HEK293 (cell line): Measurements from ENCODE around the gene CSN1S1.

Experiments
- CTCF ChIA-PET: fragments of 350-600 bp; formaldehyde crosslinking; extraction: SDS; loops from one replicate; lab custom pipeline; 2021; ENCODE audit warnings: antibody characterized with exemption; lab: Yijun Ruan, JAX
- POLR2A ChIA-PET: fragments of 300-600 bp; formaldehyde crosslinking; extraction: SDS; loops from one replicate; lab custom pipeline; 2020; ENCODE audit warnings: antibody characterized with exemption, inconsistent platforms; lab: Yijun Ruan, JAX
- H3K27ac ChIP-seq: fragments of 200-500 bp; sonication (Bioruptor generic); 2 replicates; pipeline ENCODE4 v1.5.1; 2014; ENCODE audit warnings: low read depth, low read length, control low read depth, inconsistent platforms; ENCODE audit errors: extremely low read depth
- H3K36me3 ChIP-seq, 2 experiments: fragments of 200-500 bp in 1 of 2; sonication (Bioruptor generic) in 1 of 2; 1 replicate in 1 of 2; 2 replicates in 1 of 2; pipeline ENCODE4 v1.5.1; 2014 to 2017; ENCODE audit warnings: inconsistent platforms in 2 of 2, low read length in 2 of 2; ENCODE audit not compliant: control insufficient read depth in 2 of 2, insufficient read depth in 1 of 2
- H3K4me1 ChIP-seq: fragments of 200-500 bp; sonication (Bioruptor generic); 2 replicates; pipeline ENCODE4 v1.5.1; 2014; ENCODE audit warnings: mild to moderate bottlenecking, low read length, inconsistent platforms; ENCODE audit not compliant: control insufficient read depth, insufficient read depth
- H3K4me3 ChIP-seq: 2 replicates; pipeline ENCODE4 v1.5.1; 2011; ENCODE audit warnings: low read depth, mild to moderate bottlenecking, control low read depth, low read length, moderate library complexity
- H3K9me3 ChIP-seq: fragments of 200-500 bp; sonication (Bioruptor generic); 2 replicates; pipeline ENCODE4 v1.5.1; 2014; ENCODE audit warnings: low read depth, low read length, inconsistent platforms; ENCODE audit not compliant: control insufficient read depth, insufficient read depth
- AEBP2 ChIP-seq: fragments of 450-650 bp; formaldehyde crosslinking; IDR thresholded peaks from 2 replicates; pipeline ENCODE4 v1.5.1; 2016; ENCODE audit warnings: missing biosample characterization, missing genetic modification characterization, borderline replicate concordance
- FEZF1 ChIP-seq: fragments of 450-650 bp; formaldehyde crosslinking; IDR thresholded peaks from 2 replicates; pipeline ENCODE4 v1.5.1; 2016; ENCODE audit warnings: missing biosample characterization, missing genetic modification characterization
- GFI1B ChIP-seq: fragments of 450-650 bp; formaldehyde crosslinking; IDR thresholded peaks from 2 replicates; pipeline ENCODE4 v1.5.1; 2016; ENCODE audit warnings: missing biosample characterization, missing genetic modification characterization
- GLIS1 ChIP-seq: fragments of 450-650 bp; formaldehyde crosslinking; IDR thresholded peaks from 2 replicates; pipeline ENCODE4 v1.5.1; 2016; ENCODE audit warnings: missing biosample characterization, missing genetic modification characterization
- HOXA7 ChIP-seq: sonication (generic); formaldehyde crosslinking; IDR thresholded peaks from 2 replicates; pipeline ENCODE4 v1.8.1; 2022; ENCODE audit warnings: missing genetic modification reagents, borderline replicate concordance
- MZF1 ChIP-seq: fragments of 450-650 bp; formaldehyde crosslinking; IDR thresholded peaks from 2 replicates; pipeline ENCODE4 v1.5.1; 2017; ENCODE audit warnings: missing biosample characterization, missing genetic modification characterization, borderline replicate concordance
- SP3 ChIP-seq: fragments of 450-650 bp; formaldehyde crosslinking; IDR thresholded peaks from 2 replicates; pipeline ENCODE4 v1.5.1; 2016; ENCODE audit warnings: missing biosample characterization, missing genetic modification characterization
- SP7 ChIP-seq: fragments of 450-650 bp; formaldehyde crosslinking; IDR thresholded peaks from 2 replicates; pipeline ENCODE4 v1.5.1; 2016; ENCODE audit warnings: missing biosample characterization, missing genetic modification characterization
- ZBTB26 ChIP-seq: fragments of 450-650 bp; formaldehyde crosslinking; optimal IDR thresholded peaks from 2 replicates; pipeline ENCODE3; 2016; ENCODE audit warnings: missing biosample characterization, mild to moderate bottlenecking, missing genetic modification characterization
- ZBTB49 ChIP-seq: fragments of 450-650 bp; formaldehyde crosslinking; IDR thresholded peaks from 2 replicates; pipeline ENCODE4 v1.5.1; 2016; ENCODE audit warnings: missing biosample characterization, missing genetic modification characterization, low read depth
- ZEB2 ChIP-seq: fragments of 450-650 bp; formaldehyde crosslinking; IDR thresholded peaks from 2 replicates; pipeline ENCODE4 v1.5.1; 2016; ENCODE audit warnings: missing biosample characterization, missing genetic modification characterization
- ZNF174 ChIP-seq: fragments of 450-650 bp; formaldehyde crosslinking; IDR thresholded peaks from 2 replicates; pipeline ENCODE4 v1.5.0; 2017; ENCODE audit warnings: missing biosample characterization, mild to moderate bottlenecking, missing genetic modification characterization
- ZNF19 ChIP-seq: fragments of 450-650 bp; formaldehyde crosslinking; IDR thresholded peaks from 2 replicates; pipeline ENCODE4; 2016; ENCODE audit warnings: missing biosample characterization, missing genetic modification characterization, low read depth
- ZNF223 ChIP-seq: fragments of 450-650 bp; formaldehyde crosslinking; IDR thresholded peaks from 2 replicates; pipeline ENCODE4 v1.5.1; 2016; ENCODE audit warnings: missing biosample characterization, missing genetic modification characterization
- ZNF266 ChIP-seq: fragments of 450-650 bp; formaldehyde crosslinking; IDR thresholded peaks from 2 replicates; pipeline ENCODE4 v1.5.1; 2016; ENCODE audit warnings: missing biosample characterization, missing genetic modification characterization, low read depth
- ZNF391 ChIP-seq: fragments of 450-650 bp; formaldehyde crosslinking; IDR thresholded peaks from 2 replicates; pipeline ENCODE4 v1.5.1; 2016; ENCODE audit warnings: low read depth, missing biosample characterization, missing genetic modification characterization, borderline replicate concordance
- ZNF394 ChIP-seq: fragments of 450-650 bp; formaldehyde crosslinking; IDR thresholded peaks from 2 replicates; pipeline ENCODE4 v1.5.1; 2016; ENCODE audit warnings: missing biosample characterization, missing genetic modification characterization, mild to moderate bottlenecking, moderate library complexity, borderline replicate concordance
- ZNF423 ChIP-seq: fragments of 450-650 bp; formaldehyde crosslinking; IDR thresholded peaks from 2 replicates; pipeline ENCODE4 v1.5.1; 2016; ENCODE audit warnings: missing biosample characterization, missing genetic modification characterization
- ZNF530 ChIP-seq: fragments of 450-650 bp; formaldehyde crosslinking; IDR thresholded peaks from 2 replicates; pipeline ENCODE4 v1.5.1; 2016; ENCODE audit warnings: low read depth, missing biosample characterization, missing genetic modification characterization
- ZNF555 ChIP-seq: fragments of 450-650 bp; formaldehyde crosslinking; conservative IDR thresholded peaks from 2 replicates; pipeline ENCODE4 v1.5.1; 2017; ENCODE audit warnings: missing biosample characterization, mild to moderate bottlenecking, missing genetic modification characterization, inconsistent platforms
- ZNF623 ChIP-seq: fragments of 450-650 bp; formaldehyde crosslinking; IDR thresholded peaks from 2 replicates; pipeline ENCODE4 v1.5.1; 2016; ENCODE audit warnings: missing biosample characterization, missing genetic modification characterization
- ZNF654 ChIP-seq: fragments of 450-650 bp; formaldehyde crosslinking; IDR thresholded peaks from 2 replicates; pipeline ENCODE4 v1.5.1; 2016; ENCODE audit warnings: low read depth, missing biosample characterization, missing genetic modification characterization
- ZNF658 ChIP-seq: fragments of 450-650 bp; formaldehyde crosslinking; IDR thresholded peaks from 2 replicates; pipeline ENCODE4; 2016; ENCODE audit warnings: missing biosample characterization, missing genetic modification characterization
- ZNF692 ChIP-seq: fragments of 450-650 bp; formaldehyde crosslinking; IDR thresholded peaks from 2 replicates; pipeline ENCODE4 v1.5.1; 2016; ENCODE audit warnings: missing biosample characterization, missing genetic modification characterization

CSN1S1 gene

GRCh38 chr4:69909195-69909594, 21.7 kb upstream of the CSN1S1 start:
- POLR2A ChIA-PET, result no interaction called here
- CTCF ChIA-PET, result no interaction called here
- TF ChIP-seq SP3 (no peak), GFI1B (tag by site-specific recombination) (no peak), ZNF266 (no peak), ZNF654 (tag by site-specific recombination) (no peak), ZEB2 (tag by site-specific recombination) (no peak), ZNF658 (tag by site-specific recombination) (no peak), AEBP2 (tag by site-specific recombination) (no peak)
- no peak overlapping the region for H3K27ac ChIP-seq
- H3K4me1 ChIP-seq, result no peaks in the 10 kb centered on the region
- no peak overlapping the region for H3K4me3 ChIP-seq
- H3K9me3 ChIP-seq, result no peaks in the 10 kb centered on the region
- no peaks in the 10 kb centered on the region for H3K36me3 ChIP-seq

DNA sequence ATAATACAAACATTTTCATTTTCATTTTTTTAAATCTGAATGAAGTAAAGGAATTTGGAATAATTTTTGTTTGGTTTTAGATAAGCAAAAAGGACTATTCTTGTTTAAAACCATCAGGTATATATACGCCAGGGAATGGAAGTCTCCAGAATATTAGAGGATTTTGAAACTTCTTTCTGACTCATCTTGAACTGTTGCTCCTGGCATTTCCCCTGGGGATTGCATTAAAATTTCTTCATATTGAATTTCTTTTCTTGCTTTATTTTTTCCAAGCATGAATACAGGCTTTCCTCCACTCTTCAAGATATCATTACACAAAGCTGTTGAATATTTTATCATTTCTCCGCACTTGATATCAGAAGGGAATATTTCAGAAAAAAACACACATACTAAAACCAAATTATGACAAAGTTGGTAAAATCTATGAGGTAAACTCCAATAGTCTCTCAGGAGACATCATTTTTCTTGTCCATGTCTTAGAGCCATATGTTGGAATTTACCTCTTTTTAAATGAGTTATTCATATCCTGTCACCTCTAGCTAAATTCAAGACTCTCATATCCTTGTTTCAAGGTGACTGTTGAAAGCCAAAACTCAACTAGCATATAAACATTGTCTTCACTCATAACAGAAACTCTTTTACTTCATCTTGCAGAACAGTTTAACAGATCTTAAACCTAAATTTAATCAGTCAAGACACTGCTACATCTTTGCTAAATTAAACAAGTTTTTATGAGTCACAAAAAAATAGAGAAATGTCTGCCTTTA, 20.7 kb upstream of the CSN1S1 start:
- TF ChIP-seq ZNF423, result no peak
- TF ChIP-seq GLIS1, result no peak
- TF ChIP-seq ZNF623 (tag by site-specific recombination), result no peak
- TF ChIP-seq ZNF19 (tag by site-specific recombination), result no peak
- TF ChIP-seq ZNF223 (tag by site-specific recombination), result no peak
- no peak for TF ChIP-seq FEZF1 (tag by site-specific recombination)
- TF ChIP-seq HOXA7 (CRISPR knock-in tag), result no peak
- TF ChIP-seq ZNF174 (tag by site-specific recombination), result no peak
- no peak for TF ChIP-seq ZNF530
- no peak for TF ChIP-seq ZBTB49 (tag by site-specific recombination)
- no peak for TF ChIP-seq ZBTB26
- TF ChIP-seq SP7 (tag by site-specific recombination), result no peak
- TF ChIP-seq MZF1 (tag by site-specific recombination), result no peak
- TF ChIP-seq ZNF555 (tag by site-specific recombination), result no peak
- no peak for TF ChIP-seq ZNF391
- TF ChIP-seq ZNF692 (tag by site-specific recombination), result no peak
- TF ChIP-seq ZNF394 (tag by site-specific recombination), result no peak
- TF ChIP-seq, all 188 proteins: peak for 0
- no peaks in the 10 kb centered on the region for H3K36me3 ChIP-seq
- POLR2A ChIA-PET, result no interaction called here

More for the DNA sequence above, 20.7 kb upstream of the CSN1S1 start:
- H3K4me1 ChIP-seq, result no peaks in the 10 kb centered on the region
- H3K9me3 ChIP-seq, result no peaks in the 10 kb centered on the region
- CTCF ChIA-PET, result no interaction called here
- H3K4me3 ChIP-seq, result no peak overlapping the region
- H3K27ac ChIP-seq, result no peak overlapping the region
